HG03095 (cell line): ENCODE data around the gene PRKN.
"Not testable (repeated sequence)": the region's sequence is repeated elsewhere in the genome, so short reads cannot be mapped to it uniquely, and the experiment has no call there.

Experiments used
- ATAC-seq: cut with Tn5 transposase; IDR thresholded peaks from one replicate; pipeline ENCODE4 v1.9.1; 2021; ENCODE audit warnings: moderate library complexity; ENCODE audit not compliant: unreplicated experiment

The PRKN gene

DNA sequence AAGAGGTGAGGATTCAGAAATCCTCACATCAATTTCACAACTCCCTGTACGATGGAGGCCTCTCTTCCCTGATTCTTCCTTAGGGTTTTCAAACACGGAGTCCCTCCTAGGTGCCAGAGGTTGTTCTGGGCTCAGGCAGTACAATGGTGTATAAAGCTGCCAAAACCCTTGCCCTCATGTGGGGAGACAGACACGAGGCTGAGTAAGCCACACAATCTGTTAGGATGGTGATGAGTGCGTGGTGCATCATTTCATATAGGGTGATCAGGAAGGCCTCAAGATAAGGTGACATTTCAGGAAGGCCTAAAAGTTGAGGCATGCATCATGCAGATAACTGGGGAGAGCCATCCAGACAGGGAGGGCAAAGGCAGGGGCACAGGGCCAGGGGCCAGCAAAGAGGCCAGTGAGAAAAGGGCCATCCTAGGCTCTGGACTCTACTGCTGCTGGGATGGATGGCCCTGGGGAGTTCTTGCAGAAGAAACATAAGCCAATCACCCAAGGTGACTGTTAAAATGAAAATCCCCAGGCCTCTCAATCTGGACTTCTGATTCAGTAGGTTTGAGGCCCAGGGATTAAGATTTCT, 186.5 kb downstream of the PRKN start:
- ATAC-seq = no peak

DNA sequence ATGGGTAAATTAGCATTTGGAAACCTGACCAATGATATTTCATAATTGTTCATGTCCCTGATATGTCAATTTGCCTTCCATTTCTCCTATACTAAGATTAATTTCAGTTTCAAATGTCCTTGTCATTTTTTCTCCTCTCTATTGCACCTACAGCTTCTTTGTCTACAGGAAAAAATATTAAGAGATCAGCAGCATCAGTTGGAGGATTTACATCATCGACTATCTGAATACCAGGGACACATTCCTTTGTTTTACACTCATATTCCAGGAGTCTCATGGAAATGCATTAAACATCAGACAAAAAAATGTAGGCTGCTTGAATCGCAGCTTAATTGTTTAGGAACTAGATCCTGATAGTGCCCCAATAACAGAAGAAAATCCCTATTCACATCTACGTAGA, 188.2 kb downstream of the PRKN start:
- ATAC-seq = no peak

DNA sequence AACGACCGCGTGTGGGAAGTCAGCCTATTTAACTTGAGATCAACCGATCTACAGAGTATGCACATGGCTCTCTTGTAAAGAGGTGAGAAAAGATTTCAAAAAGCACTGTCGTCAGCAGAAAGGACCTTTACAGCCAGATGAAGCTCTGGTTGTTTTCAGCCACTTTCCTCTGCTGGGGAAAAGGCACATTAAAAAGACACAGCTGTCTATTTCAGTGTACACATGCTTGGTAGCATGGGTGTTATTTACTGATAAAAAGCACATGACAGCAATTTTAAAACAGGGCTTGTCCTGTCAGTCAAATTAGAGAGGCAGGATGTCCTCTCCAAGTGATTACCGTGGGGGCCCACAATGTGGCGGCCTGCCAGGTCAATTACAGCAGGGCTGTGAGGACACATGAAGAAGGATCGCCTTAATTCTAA, 188.9 kb downstream of the PRKN start:
- ATAC-seq = no peak

DNA sequence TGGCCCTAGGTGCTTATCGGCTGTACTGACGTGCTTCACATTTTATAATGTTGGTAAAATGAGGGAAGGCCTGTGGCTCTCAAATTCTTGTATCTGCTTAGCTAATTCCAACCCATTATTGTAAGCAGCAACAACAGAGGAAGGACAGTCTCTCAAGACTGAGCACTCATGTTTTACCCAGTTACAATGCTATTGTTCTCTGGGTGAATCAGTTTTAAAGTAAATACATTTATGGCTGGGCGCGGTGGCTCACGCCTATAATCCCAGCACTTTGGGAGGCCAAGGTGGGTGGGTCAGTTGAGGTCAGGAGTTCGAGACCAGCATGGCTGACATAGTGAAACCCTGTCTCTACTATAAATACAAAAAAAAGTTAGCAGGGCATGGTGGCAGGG, 194.6 kb downstream of the PRKN start:
- no peak for ATAC-seq

DNA sequence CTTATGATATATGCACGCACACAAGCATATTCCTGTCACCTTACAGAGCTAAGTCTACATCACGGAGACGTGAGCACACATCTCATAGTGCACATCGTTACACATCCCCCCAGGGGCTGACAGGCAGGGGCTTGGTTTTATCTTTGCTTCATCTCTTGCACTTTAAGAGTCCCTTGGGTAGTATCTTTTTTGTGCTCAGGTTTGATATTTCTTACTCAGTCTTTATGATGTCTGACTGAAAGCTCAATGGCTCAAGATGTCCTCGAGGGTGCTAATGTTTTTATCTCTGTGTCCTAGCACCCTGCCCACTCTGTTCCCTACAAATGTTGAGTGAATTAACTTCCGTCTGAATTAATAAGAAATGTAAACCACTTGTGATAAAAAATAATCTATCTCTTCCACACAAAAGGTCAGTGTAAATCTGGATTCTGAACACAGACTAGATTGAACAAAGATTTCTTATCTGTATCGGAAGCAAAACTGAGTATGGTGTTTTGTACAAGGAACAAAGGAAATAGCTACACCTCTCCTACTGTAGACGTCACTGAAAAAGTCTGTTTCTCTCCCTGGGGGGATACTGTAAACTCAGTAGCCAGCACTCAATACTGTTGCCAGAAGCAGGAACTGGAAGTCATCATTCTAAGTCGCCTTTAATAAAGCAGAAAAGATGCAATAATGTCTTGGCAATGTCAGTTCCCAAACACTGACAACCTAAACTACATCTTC, 195.1 kb downstream of the PRKN start:
- ATAC-seq = no peak

DNA sequence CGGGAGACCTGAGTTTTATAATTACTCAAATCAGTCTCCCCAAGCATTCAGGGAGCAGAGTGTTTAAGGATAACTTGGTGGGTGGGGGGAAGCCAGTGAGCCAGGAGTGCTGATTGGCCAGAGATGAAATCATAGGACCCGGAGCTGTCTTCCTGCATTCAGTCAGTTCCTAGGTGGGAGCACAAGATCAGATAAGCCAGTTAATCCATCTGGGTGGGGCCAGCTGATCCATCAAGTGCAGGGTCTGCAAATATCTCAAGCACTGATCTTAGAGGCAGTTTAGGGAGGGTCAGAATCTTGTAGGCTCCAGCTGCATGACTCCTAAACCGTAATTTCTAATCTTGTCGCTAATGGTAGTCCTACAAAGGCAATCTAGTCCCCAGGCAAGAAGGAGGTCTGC, 196.2 kb downstream of the PRKN start:
- not testable (repeated sequence) for ATAC-seq

DNA sequence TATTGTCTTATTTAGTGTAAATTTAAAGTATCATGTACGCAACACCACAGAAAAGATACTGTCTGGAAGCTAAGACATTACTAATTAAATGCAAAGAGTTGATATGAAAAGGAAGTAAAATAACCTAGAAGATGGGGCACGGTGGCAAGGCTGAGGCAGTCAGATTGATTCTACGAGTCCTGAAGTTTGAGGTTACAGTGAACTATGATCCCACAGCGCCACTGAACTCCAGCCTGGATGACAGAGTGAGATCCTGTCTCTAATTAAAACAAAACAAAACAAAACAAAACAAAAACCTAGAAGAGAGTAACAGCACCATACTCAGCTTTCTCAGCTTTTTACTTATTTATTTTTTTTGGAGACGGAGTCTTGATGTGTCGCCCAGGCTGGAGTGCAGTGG, 199.0 kb downstream of the PRKN start:
- no peak for ATAC-seq

DNA sequence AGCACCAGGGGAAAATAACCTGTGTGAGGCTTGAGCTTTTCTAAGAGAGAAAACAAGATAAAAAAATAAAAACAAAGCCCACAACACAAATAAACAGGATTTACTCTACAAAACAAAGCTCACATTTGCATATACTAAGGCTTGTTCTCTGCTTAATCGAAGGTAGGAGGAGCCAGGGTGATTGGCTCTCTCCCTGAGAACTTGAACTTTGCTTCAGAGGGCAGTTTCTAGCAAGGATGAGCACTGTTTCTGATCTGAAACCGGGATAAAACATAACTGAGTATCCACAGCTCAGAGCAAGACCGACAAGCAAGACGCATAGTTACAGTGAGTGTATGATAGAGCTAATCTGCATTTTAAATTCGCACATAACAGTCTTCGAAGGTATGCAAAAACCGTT, 200.6 kb downstream of the PRKN start:
- ATAC-seq = no peak

DNA sequence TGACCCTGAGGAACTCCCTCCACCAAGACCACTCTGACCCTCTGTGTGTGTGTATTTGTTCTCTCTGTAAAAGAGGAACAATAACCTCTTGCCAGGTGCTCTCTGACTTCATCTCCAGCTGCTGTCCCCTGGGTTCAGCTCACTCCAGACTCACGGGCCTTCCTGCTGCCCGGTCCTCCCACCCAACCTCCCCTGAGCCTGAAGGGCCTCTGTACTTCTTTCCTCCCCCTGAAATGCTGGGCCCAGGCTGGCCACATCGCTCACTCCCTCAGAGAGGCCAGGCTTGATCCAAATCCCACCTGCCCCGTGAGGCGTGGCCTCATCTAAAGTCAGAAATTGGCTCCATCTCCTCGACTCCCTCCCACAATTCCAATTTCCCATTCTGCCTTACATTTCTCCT, 202.4 kb downstream of the PRKN start:
- ATAC-seq = no peak

DNA sequence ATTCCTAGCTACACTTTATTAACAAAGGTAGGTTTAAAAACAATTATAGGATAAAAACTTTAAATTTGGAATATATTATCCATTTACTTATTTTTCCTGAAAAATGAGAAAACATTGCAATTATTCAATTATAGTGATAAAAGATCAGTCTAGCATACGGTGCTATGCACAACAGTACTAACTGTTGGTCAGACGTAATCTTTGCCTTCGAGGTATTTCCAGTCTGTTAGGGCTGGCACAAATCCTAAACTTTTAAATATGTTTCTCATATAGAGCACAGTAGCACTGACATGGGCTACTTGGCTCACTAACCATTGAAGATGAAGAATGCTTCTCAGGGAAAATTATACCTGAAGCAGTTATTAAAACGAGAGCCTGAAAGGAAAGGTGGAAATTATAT, 214.8 kb downstream of the PRKN start:
- ATAC-seq = no peak

DNA sequence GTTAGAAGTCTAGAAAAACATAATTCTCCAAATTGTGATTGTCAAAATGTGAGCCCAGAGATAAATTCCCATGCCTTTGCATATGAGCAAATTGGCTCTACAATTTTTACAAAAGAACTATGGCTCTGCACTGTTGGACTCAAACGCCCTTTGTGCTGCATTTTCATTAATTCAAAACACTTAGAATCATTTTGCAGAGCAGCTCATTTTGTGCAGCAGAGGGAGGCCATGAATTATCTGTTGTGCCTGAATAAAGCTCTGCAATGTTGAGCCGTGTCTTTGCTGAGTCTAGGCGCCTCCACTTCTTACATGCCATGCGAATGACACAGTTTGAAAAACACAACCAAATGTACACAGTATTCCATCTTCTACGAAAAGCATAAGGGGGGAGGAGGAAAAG, 230.2 kb downstream of the PRKN start:
- ATAC-seq = no peak

DNA sequence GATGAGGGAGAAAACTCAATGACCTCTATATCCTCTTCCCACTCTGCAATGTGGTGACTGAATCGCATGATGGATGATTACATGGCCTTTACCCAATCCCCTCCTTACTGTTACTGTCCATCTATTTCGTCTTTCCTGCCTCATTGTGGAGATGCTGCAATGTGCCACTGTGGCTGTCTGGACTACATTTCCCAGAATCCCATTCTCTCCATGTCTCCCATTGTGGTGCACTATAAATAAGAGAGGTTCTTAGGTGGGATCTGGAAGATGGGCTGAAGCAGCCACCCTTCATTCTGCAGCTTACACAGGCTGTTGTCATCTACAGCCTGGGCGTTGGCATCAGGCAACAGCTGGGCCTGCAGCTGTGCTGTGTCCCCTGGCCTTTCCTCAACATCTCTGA, 233.6 kb downstream of the PRKN start:
- no peak for ATAC-seq

DNA sequence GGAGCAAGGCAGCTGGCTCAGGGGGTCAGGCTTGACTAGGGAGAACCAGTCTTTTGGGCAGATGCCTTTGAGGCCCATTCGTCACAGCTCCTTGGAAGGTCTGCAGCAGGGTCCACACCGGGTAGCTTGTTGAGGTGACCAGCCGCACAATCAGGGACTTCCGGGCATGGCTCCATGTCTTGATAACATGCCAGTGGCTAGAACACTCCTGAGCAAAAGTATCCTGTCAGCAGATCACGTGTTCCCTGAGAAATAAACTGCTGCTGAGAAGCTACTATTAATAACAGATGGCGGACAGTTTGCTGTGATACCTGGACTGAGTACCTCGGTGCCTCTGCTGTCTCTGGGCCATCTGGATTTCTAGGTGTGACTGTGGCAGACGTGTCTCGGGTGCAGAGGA, 235.9 kb downstream of the PRKN start:
- ATAC-seq = no peak

DNA sequence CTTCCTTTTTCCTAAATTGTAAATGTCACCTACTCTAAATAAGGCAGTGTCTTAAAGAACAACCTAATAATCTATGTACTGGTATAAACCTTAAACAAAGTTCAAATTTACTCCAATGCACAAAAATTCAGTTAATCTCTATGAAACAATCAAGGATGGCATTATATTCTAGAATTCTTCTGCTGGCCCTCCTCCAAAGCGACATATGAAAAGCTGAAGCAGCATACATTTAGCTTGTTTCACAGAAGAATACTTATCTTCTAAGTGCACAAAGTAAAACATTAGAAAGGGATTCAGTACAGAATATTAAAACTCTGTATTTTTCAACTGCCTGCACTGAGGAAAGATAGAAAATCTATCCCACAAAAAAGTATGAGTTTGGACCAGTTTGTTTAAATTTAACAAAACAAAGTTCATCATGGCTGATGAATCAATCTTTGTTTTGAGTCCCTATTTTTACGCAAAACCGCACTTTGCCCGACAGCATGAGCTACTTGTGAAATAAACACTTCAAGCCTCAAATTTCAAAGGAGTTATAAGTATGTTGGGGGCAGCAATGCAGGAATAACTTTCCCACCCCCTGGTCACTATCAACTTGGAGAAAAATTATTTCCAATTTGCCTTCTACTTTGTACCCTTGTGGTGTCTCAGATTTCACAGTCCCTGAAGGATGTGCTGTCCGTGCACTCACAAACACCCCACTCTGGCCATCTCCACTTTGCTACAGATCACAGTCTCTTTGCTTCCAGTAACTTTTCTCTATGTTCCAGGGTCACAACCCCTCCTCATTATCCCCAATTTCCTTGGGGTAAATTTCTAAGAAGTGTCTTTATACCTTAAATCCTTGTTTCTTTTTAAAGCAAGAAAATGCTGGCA, 238.2 kb downstream of the PRKN start:
- ATAC-seq = no peak

DNA sequence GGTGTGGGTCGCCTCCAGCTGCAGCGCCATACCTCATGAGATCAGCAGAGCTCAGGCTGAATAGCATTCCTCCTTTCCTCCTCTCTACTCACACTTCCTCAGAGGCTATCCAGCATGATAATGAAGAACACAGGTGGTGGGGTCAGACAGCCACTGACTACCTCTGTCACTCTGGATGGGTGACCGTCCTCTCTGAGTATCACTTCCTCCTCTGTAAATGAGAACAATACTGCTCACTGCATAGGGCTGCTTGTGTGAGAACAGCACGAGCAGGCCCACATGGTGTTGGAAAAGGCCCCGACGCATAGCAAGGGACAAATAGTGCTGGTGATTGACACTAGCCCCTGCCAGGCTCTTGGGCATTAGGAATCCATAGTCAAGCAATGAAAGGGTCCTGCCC, 239.1 kb downstream of the PRKN start:
- no peak for ATAC-seq

DNA sequence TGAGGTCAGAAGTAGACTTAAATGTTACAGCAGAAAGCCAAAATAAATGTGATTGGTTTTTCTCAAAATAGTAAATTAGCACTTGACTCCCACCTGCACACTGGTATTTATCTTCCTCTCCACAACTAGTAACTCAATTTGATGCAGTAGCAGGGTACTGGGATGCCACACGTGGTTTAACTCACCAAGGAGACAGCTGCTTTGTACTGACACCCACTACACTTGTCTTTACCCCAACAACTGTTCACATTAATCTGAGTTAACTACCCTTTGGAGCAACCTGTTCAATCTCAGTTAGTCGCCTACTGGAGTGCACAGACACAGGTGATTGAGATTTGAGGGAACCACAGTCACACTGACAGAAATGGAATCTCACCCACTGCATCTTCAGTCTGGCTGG, 242.1 kb downstream of the PRKN start:
- ATAC-seq = no peak

DNA sequence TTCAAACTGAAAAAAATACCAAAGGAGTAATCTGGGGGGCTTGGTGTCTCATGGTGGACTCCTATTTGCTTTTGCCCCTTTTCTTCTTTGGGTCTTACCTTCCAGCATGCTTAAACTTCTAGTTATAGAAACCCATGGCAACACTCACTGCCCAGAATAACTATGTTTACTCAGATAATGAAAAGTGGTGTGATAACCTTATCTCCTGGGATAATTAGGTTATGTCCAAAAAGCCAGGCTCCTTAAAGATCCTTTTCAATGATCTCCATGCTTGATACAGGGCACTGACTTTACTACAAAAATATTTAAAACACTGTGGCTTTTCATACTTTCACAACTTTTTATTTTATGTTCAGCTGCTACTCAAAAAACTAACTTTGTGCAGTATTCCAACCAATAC, 245.6 kb downstream of the PRKN start:
- no peak for ATAC-seq

DNA sequence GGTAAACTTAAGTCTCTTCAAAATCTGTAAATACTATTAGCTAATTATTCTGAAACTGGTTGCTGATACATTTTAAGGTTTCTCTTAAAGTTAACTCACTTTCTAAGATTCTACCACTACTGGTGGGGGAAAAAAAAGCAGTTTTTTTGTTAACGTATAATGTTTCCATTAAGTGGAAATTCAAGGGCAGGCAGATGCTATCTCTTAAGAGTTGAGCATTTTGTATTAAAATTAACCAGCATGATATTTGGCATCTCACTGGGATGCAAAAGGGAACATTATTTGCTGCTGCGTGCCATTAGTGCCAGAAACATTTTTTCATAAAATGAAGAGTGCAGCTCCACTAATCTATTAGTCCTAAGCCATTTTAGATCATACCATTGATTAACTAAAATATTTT, 246.2 kb downstream of the PRKN start:
- ATAC-seq = no peak

DNA sequence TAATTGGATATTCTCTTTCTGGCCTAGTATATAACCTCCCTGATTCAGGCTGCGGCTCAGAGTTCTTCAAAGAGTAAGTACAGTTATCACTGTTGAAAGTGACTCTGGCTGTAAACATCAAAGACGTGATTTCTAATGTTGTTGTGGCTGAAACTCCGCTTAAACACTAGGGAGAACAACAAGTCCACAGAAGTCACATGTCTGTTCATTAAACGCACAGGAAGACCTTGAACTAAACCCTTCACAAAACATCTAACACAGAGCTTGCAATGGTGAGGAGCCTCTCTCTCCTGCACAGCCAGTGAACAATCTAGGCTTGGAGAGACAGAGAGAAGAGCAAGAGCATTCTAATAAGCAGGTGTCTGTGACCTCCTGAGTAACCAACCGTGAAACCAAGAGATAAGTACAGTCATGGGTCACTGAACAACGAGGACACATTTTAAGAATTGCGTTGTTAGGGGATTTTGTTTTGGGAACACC, 249.3 kb downstream of the PRKN start:
- ATAC-seq = no peak

DNA sequence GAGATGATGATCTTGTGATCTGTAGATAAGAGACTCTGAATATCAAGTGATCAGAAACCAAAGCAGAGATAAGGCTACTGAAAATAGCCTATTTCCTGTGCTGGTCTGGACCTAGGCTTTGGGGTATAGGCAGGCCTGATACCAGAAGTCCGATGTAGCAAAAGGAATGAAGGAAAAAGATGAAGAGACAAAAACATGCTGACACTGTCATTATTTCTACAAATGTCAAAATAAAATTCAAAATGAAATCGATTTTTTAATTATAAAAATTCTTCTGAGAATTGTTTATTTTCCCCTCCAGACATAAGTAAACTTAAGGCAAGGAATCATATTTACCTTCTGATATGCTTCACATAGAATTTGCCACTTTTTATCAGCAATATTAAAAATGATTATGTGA, 252.8 kb downstream of the PRKN start:
- no peak for ATAC-seq

DNA sequence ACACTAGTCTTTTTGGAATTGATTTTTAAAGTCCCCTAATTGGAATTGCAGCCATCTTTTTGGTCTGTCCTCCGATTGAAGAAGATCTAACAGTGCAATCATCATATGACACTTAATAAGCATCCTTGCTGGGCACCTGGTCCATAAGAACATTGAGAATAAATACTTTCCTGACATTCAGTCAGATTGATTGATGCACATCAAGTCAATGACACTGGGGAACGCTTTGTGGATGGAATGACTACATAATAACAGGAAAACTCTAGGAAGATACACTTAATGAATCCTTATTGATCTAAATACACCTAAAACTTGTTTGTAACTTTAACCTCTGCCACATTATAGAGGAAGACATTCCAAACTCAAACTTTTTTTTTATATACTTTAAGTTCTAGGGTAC, 255.7 kb downstream of the PRKN start:
- ATAC-seq = no peak

DNA sequence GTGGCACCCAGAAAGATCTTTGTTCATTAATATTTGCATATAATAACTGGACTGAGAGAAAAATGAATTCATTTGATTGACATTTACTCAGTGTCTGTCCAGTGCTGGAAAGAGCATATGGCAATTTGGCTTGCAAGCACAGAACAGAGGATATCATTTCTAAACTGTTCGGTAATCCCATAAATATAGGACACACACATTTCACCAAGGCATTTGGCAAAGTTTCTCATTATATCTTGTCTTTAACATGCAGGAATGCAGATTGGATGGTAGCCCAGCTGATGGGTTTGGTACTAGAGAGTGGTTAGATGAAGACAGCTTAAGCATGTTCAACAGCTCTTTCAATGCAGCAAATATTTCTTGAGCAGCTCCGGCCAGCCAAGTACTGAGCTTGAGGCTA, 259.2 kb downstream of the PRKN start:
- no peak for ATAC-seq
